Activated CD4-positive, alpha-beta T cell treated with anti-CD3 and anti-CD28 coated beads for 36 hours (primary cell): ENCODE data around the gene IRF1. TPM values are rescaled to one million over a fixed set of nuclear protein-coding genes. Genes with fewer than 3 reads are reported as not detected.

Experiments
- ATAC-seq: fragments of 200-7000 bp; cut with Tn5 transposase; one replicate; pipeline ENCODE4 v1.10.0; 2021; ENCODE audit warnings: mild to moderate bottlenecking, moderate library complexity
- CTCF ChIA-PET: fragments of 350-600 bp; sonication (Branson Sonifier 250); formaldehyde crosslinking; loops from one replicate; lab custom pipeline; 2021; ENCODE audit warnings: antibody characterized with exemption; lab: Charles Lee
- POLR2A ChIA-PET: fragments of 350-600 bp; sonication (Branson Sonifier 250); formaldehyde crosslinking; loops from one replicate; lab custom pipeline; 2021; ENCODE audit warnings: antibody characterized with exemption, inconsistent platforms; lab: Charles Lee
- DNase-seq: peaks from one replicate; pipeline ENCODE4 v3.0.0-alpha.2; 2020
- H3K27ac Mint-ChIP-seq: one replicate; pipeline ENCODE4 v1.8.0; 2021; ENCODE audit warnings: mixed read lengths
- H3K27me3 Mint-ChIP-seq: one replicate; pipeline ENCODE4 v1.8.0; 2021; ENCODE audit warnings: mixed read lengths
- H3K36me3 Mint-ChIP-seq: one replicate; pipeline ENCODE4 v1.8.0; 2021; ENCODE audit warnings: low read depth, mixed read lengths
- H3K4me1 Mint-ChIP-seq: one replicate; pipeline ENCODE4 v1.8.0; 2021; ENCODE audit warnings: mixed read lengths
- H3K4me3 Mint-ChIP-seq: one replicate; pipeline ENCODE4 v1.8.0; 2021; ENCODE audit warnings: mild to moderate bottlenecking, moderate library complexity, mixed read lengths
- H3K9me3 Mint-ChIP-seq: one replicate; pipeline ENCODE4 v1.8.0; 2021; ENCODE audit warnings: low read depth, mixed read lengths
- intact Hi-C, 2 experiments: fragments of 100-400 bp; cut with DNase I in 1 of 2; cut with micrococcal nuclease in 1 of 2; formaldehyde crosslinking; loops; one replicate each; pipeline versions ENCODE4 v1.14.2 to v1.15.1; 2022 to 2024; cut with DNase I, micrococcal nuclease
- total RNA-seq, 2 experiments: library from RNA; stranded (reverse); gene quantifications; one replicate each; pipeline ENCODE4 v1.2.3, GENCODE V29; 2021

IRF1 gene
- total RNA-seq, 2 experiments from 2014 or later, result 121 to 130 TPM

GRCh38 chr5:132480893-132481595, 9.5 kb downstream of the IRF1 start:
- peaks cover 63% of the 10 kb centered on the region for H3K4me1 Mint-ChIP-seq
- DNase-seq, result peak; percentile 19
- POLR2A ChIA-PET, result interaction anchor here (0.7 to 10.0 kb wide), 16 partner anchors 9 to 98 kb away, joined by 3 to 116 read pairs (median 14); partner anchors contain the start of gene IRF1
- H3K9me3 Mint-ChIP-seq, result no peaks in the 10 kb centered on the region
- H3K36me3 Mint-ChIP-seq, result peaks cover 39% of the 10 kb centered on the region
- H3K27me3 Mint-ChIP-seq, result no peaks in the 10 kb centered on the region
- intact Hi-C loops, result no loop called here
- ATAC-seq, result peak; percentile 9
- CTCF ChIA-PET, result interaction anchor here (0.8 to 4.2 kb wide), 10 partner anchors 8 to 342 kb away, joined by 3 to 25 read pairs (median 8); partner anchors contain the start of gene IRF1
- H3K27ac Mint-ChIP-seq, result peak overlapping the region; percentile 44
- H3K4me3 Mint-ChIP-seq, result no peak overlapping the region

GRCh38 chr5:132480546-132480892, 10.1 kb downstream of the IRF1 start:
- peak; percentile 37 for DNase-seq
- POLR2A ChIA-PET, result interaction anchor here (0.6 to 10.0 kb wide), 18 partner anchors 9 to 945 kb away, joined by 3 to 116 read pairs (median 12); partner anchors contain the start of gene IRF1
- CTCF ChIA-PET, result interaction anchor here (0.6 to 4.2 kb wide), 15 partner anchors 9 to 342 kb away, joined by 3 to 25 read pairs (median 7); partner anchors contain the start of gene IRF1
- H3K27ac Mint-ChIP-seq, result peak overlapping the region; percentile 44
- ATAC-seq, result no peak
- H3K4me1 Mint-ChIP-seq, result peaks cover 58% of the 10 kb centered on the region
- intact Hi-C loops, result no loop called here
- peaks cover 34% of the 10 kb centered on the region for H3K36me3 Mint-ChIP-seq
- no peak overlapping the region for H3K4me3 Mint-ChIP-seq
- no peaks in the 10 kb centered on the region for H3K27me3 Mint-ChIP-seq
- no peaks in the 10 kb centered on the region for H3K9me3 Mint-ChIP-seq

- peaks cover 53% of the 10 kb centered on the region for H3K4me1 Mint-ChIP-seq
- ChIA-PET CTCF (interaction anchor here (0.6 to 4.2 kb wide), 20 partner anchors 9 to 340 kb away, joined by 3 to 25 read pairs (median 7); partner anchors contain the start of gene IRF1), POLR2A (interaction anchor here (0.6 to 10.0 kb wide), 20 partner anchors 9 to 946 kb away, joined by 3 to 116 read pairs (median 10); partner anchors contain the start of gene IRF1)
- intact Hi-C loops, result no loop called here
- H3K27ac Mint-ChIP-seq, result peak overlapping the region; percentile 37
- no peaks in the 10 kb centered on the region for H3K27me3 Mint-ChIP-seq
- peaks cover 29% of the 10 kb centered on the region for H3K36me3 Mint-ChIP-seq
- no peak overlapping the region for H3K4me3 Mint-ChIP-seq
- DNase-seq, result peak; percentile 33
- H3K9me3 Mint-ChIP-seq, result no peaks in the 10 kb centered on the region
- ATAC-seq, result peak; percentile 13
Observed at GRCh38 chr5:132480042-132480441, 10.5 kb downstream of the IRF1 start.

GRCh38 chr5:132479111-132479951, 11.2 kb downstream of the IRF1 start:
- ATAC-seq, result peak; percentile 31
- H3K9me3 Mint-ChIP-seq, result no peaks in the 10 kb centered on the region
- peaks cover 22% of the 10 kb centered on the region for H3K36me3 Mint-ChIP-seq
- no peak overlapping the region for H3K4me3 Mint-ChIP-seq
- POLR2A ChIA-PET, result interaction anchor here (0.6 to 10.0 kb wide), 20 partner anchors 8 to 435 kb away, joined by 3 to 116 read pairs (median 10); partner anchors contain the start of gene IRF1
- intact Hi-C loops, result no loop called here
- no peak for DNase-seq
- CTCF ChIA-PET, result interaction anchor here (0.5 to 4.2 kb wide), 19 partner anchors 10 to 370 kb away, joined by 3 to 25 read pairs (median 5); partner anchors contain the start of gene IRF1
- H3K27me3 Mint-ChIP-seq, result no peaks in the 10 kb centered on the region
- H3K4me1 Mint-ChIP-seq, result peaks cover 53% of the 10 kb centered on the region
- H3K27ac Mint-ChIP-seq, result peak overlapping the region; percentile 65

GRCh38 chr5:132478366-132478871, 12.2 kb downstream of the IRF1 start:
- ChIA-PET CTCF (interaction anchor here (0.5 to 4.2 kb wide), 12 partner anchors 9 to 79 kb away, joined by 3 to 25 read pairs (median 6); partner anchors contain the start of gene IRF1), POLR2A (interaction anchor here (0.6 to 10.0 kb wide), 14 partner anchors 11 to 199 kb away, joined by 3 to 116 read pairs (median 14); partner anchors contain the start of gene IRF1)
- Mint-ChIP-seq H3K4me1 (peaks cover 52% of the 10 kb centered on the region), H3K27ac (peak overlapping the region; percentile 65), H3K27me3 (no peaks in the 10 kb centered on the region), H3K36me3 (peaks cover 13% of the 10 kb centered on the region), H3K9me3 (no peaks in the 10 kb centered on the region), H3K4me3 (no peak overlapping the region)
- intact Hi-C loops, result no loop called here
- no peak for ATAC-seq
- DNase-seq, result no peak

- ATAC-seq, result no peak
- ChIA-PET POLR2A (interaction anchor here (0.5 to 10.0 kb wide), 14 partner anchors 12 to 200 kb away, joined by 3 to 116 read pairs (median 14); partner anchors contain the start of gene IRF1), CTCF (interaction anchor here (0.5 to 4.2 kb wide), 7 partner anchors 10 to 67 kb away, joined by 3 to 25 read pairs (median 13); partner anchors contain the start of gene IRF1)
- H3K4me1 Mint-ChIP-seq, result peaks cover 58% of the 10 kb centered on the region
- H3K27ac Mint-ChIP-seq, result peak overlapping the region; percentile 59
- no peaks in the 10 kb centered on the region for H3K27me3 Mint-ChIP-seq
- intact Hi-C loops, result no loop called here
- DNase-seq, result no peak
- peaks cover 11% of the 10 kb centered on the region for H3K36me3 Mint-ChIP-seq
- no peaks in the 10 kb centered on the region for H3K9me3 Mint-ChIP-seq
- no peak overlapping the region for H3K4me3 Mint-ChIP-seq
Observed at GRCh38 chr5:132477784-132478365, 12.7 kb downstream of the IRF1 start.

- Mint-ChIP-seq H3K27ac (peak overlapping the region; percentile 52), H3K4me3 (no peak overlapping the region), H3K4me1 (peaks cover 58% of the 10 kb centered on the region), H3K36me3 (peaks cover 8% of the 10 kb centered on the region), H3K9me3 (no peaks in the 10 kb centered on the region), H3K27me3 (no peaks in the 10 kb centered on the region)
- intact Hi-C loops, result no loop called here
- ChIA-PET POLR2A (interaction anchor here (0.5 to 10.0 kb wide), 12 partner anchors 12 to 144 kb away, joined by 3 to 116 read pairs (median 26); partner anchors contain the start of gene IRF1), CTCF (interaction anchor here (1.0 to 3.8 kb wide), 4 partner anchors 10 to 60 kb away, joined by 3 to 15 read pairs (median 6); no protein-coding TSS in a partner anchor)
- DNase-seq (peak; percentile 12), ATAC-seq (no peak)
Observed at GRCh38 chr5:132476876-132477781, 13.4 kb downstream of the IRF1 start.

GRCh38 chr5:132475987-132476875, 14.3 kb downstream of the IRF1 start:
- no peaks in the 10 kb centered on the region for H3K27me3 Mint-ChIP-seq
- no peaks in the 10 kb centered on the region for H3K9me3 Mint-ChIP-seq
- H3K4me1 Mint-ChIP-seq, result peaks cover 61% of the 10 kb centered on the region
- intact Hi-C loops, result no loop called here
- ChIA-PET POLR2A (interaction anchor here (1.3 to 10.0 kb wide), 4 partner anchors 13 to 51 kb away, joined by 4 to 116 read pairs (median 72); partner anchors contain the start of gene IRF1), CTCF (interaction anchor here (1.0 to 3.8 kb wide), 3 partner anchors 25 to 59 kb away, joined by 3 to 15 read pairs (median 6); no protein-coding TSS in a partner anchor)
- peak; percentile 13 for DNase-seq
- no peak overlapping the region for H3K27ac Mint-ChIP-seq
- peaks cover 6% of the 10 kb centered on the region for H3K36me3 Mint-ChIP-seq
- ATAC-seq, result no peak
- H3K4me3 Mint-ChIP-seq, result no peak overlapping the region

- intact Hi-C loops, result no loop called here
- Mint-ChIP-seq H3K36me3 (peaks cover 6% of the 10 kb centered on the region), H3K4me1 (peaks cover 62% of the 10 kb centered on the region), H3K4me3 (no peak overlapping the region), H3K9me3 (no peaks in the 10 kb centered on the region), H3K27ac (no peak overlapping the region), H3K27me3 (no peaks in the 10 kb centered on the region)
- POLR2A ChIA-PET, result interaction anchor here (1.2 to 1.7 kb wide), 3 partner anchors 12 to 50 kb away, joined by 5 read pairs; no protein-coding TSS in a partner anchor
- no peak for ATAC-seq
- CTCF ChIA-PET, result interaction anchor here (0.9 kb wide), 2 partner anchors 10 to 26 kb away, joined by 3 to 5 read pairs; no protein-coding TSS in a partner anchor
- DNase-seq, result peak; percentile 4
Observed at GRCh38 chr5:132475497-132475882, 15.1 kb downstream of the IRF1 start.
